GM12873 (cell line): ENCODE data around the gene AMACR.

Experiments used
- TF ChIP-seq, protein P1 (sequence below): IDR thresholded peaks from 2 replicates; pipeline ENCODE4 v1.5.1; 2012; ENCODE audit warnings: low read depth, mild to moderate bottlenecking, moderate library complexity, low read length, control low read depth; ENCODE audit not compliant: insufficient read depth; ENCODE audit errors: missing control alignments

The AMACR gene

DNA sequence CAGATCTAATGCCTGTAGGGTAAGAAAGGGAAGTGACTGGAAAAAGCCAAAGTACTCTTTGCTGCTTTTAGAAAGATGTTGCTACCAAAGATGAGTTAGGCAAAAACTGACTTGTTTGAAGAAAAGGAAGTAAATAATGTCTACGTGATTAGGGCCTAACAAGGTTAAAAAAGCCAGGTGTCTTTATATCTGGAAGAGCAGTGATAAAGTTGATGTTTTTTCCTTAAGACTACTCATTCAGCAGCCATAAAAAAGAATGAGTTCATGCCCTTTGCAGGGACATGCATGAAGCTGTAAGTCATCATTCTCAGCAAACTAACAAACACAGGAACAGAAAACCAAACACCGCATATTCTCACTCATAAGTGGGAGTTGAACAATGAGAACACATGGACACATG lies 13.5 kb upstream of the AMACR start:
- TF ChIP-seq, protein P1, sequence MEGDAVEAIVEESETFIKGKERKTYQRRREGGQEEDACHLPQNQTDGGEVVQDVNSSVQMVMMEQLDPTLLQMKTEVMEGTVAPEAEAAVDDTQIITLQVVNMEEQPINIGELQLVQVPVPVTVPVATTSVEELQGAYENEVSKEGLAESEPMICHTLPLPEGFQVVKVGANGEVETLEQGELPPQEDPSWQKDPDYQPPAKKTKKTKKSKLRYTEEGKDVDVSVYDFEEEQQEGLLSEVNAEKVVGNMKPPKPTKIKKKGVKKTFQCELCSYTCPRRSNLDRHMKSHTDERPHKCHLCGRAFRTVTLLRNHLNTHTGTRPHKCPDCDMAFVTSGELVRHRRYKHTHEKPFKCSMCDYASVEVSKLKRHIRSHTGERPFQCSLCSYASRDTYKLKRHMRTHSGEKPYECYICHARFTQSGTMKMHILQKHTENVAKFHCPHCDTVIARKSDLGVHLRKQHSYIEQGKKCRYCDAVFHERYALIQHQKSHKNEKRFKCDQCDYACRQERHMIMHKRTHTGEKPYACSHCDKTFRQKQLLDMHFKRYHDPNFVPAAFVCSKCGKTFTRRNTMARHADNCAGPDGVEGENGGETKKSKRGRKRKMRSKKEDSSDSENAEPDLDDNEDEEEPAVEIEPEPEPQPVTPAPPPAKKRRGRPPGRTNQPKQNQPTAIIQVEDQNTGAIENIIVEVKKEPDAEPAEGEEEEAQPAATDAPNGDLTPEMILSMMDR: no peak

DNA sequence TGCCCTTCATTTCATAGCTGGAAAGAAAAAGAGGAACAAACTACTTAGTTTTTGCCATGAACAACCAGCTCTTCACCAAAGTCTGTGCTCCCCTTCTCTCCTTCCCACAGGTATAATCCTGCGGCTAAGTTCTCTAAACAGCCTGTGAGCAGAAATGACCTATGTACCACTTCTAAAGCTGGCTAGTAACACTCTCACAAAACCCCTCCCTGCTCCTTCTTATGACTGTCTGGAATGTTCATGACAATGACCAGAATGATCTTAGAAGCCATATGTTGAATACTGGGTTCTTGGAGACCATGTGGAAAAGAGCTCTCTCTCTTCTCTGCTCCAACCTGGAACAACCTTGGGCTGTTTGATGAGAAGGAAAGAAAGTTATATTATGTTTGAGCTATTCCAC lies 12.9 kb upstream of the AMACR start:
- TF ChIP-seq, protein P1: no peak

DNA sequence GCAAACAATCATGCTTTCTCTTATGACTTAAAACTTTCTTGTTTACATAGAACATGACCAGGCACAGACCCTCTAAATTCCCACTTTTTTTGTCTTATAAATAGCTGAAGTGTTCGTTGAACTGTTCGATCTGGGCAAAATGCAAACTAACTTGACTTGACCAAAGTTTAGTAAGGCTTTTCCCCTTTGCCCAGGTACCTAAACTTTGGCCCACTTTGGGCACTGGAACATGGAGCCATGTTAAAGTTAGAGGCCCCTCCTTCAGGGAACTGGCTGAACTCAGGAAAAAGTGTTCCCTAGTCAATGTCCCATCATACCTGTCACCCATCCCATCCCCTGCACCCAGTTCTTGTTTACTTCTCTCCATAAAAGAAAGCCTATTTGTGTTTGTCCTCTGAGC lies 9.4 kb upstream of the AMACR start:
- TF ChIP-seq, protein P1: no peak

DNA sequence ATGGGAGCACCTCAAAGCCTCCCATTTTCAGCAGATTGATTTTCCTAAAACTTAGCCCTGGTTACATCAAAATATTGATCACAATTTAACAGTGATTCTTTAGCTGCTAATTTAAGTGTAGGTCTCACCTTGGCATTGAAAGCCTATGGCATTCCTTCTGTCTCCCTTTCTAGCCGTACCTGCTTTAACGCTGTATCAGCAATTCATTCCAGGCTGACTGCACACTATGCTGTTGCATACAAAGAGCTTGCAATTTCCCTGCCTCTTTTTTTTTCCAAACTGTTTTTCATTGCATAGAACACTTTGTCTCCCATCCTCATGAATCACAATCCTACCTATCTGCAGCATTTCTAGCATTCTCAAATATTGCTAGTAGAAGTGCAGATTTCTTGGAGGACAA lies 8.9 kb upstream of the AMACR start:
- TF ChIP-seq, protein P1: no peak

DNA sequence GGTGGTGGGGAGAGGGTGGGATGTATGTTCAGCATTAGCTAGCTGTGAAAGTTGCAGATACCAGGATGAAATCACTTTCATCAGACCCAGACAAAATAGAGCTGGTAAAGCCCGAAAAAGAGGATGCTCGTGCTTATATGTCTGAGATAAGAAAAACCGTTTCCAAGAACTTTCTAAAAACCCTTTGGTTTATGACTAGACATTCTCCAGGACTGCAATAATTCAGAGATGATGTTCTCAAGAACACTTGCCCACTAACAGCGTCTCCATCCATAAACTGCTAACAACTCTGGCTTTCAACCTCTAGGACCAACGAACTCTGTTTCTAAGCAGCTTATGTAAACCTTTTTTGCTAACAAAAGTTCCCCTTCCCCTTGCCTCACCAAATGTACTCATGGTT lies 8.4 kb upstream of the AMACR start:
- TF ChIP-seq, protein P1: no peak

DNA sequence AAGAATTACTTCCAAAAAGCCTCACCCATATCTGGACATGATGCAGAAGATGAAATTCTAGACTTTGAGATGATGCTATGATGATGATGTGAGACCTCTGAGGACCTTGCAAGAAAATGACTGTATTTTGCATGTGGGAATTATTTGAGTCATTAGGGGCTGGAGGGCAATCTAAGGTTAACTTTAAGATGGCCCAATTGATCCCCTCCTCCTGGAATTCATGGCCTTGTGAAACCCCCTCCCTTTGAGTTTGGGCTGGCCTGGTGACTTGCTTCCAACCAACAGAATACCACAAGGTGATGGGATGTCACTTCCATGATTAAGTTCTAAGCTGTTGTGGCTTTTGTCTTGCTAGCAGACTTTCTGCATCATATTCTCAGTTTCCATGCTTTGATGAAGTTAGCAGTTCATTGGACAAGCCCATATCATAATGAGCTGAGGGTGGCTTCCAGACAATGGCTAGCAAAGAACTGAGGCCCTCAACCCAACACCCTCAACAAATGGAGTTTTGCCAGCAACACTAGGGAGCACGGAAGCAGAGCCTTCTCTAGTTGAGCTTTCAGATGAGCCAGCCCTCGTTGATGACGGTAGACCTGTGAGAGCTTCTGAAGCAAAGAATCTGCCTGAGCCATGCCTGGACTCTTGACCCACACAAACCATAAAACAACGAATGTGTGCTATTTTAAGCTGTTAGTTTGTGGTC lies 7.4 kb upstream of the AMACR start:
- TF ChIP-seq, protein P1: no peak

DNA sequence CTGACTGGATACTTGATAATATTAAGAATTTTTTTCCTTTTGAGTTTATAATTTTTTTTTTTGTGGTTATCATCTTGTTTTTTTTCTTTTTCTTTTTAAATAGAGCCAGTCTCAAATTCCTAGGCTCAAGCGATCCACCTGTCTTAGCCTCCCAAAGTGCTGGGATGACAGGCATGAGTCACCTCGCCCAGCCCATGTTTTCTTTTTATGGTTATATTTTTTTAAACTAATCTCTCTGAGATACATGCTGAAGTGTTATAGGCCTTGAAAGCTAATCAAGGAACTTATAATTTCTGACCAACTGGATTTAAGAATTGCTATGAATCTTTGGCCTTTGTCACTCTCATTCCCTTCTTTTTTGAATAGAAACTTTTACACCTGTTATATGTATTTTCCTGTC lies 6.8 kb upstream of the AMACR start:
- TF ChIP-seq, protein P1: no peak
